Panc1 (cell line): ENCODE measurements around the gene EID2. TPM values are rescaled to one million over a fixed set of nuclear protein-coding genes. Genes with fewer than 3 reads are reported as not detected.
A peak's percentile ranks its signal among the peaks of the same experiment; 100 is the strongest.

ENCODE experiments used
- ATAC-seq: fragments of 200-7000 bp; cut with Tn5 transposase; 2 replicates; pipeline ENCODE4 v1.9.1; 2020; ENCODE audit warnings: mild to moderate bottlenecking, moderate library complexity
- BruUV-seq: library from RNA; stranded (reverse); fragments of 400-500 nt; replicated peaks from 2 replicates; lab custom pipeline; 2021; lab: Mats Ljungman, UMichigan
- CTCF ChIA-PET: fragments of 300-600 bp; sonication (Branson Sonifier 250); formaldehyde crosslinking; loops from one replicate; lab custom pipeline; 2022; ENCODE audit warnings: antibody characterized with exemption; lab: Charles Lee
- POLR2A ChIA-PET: fragments of 300-600 bp; sonication (Branson Sonifier 250); formaldehyde crosslinking; loops from one replicate; lab custom pipeline; 2022; ENCODE audit warnings: antibody characterized with exemption; lab: Charles Lee
- DNase-seq: peaks from one replicate; pipeline ENCODE4 v3.0.0-alpha.2; 2010; ENCODE audit warnings: low read depth, low spot score
- H3K27ac ChIP-seq: 2 replicates; pipeline ENCODE4 v1.5.1; 2011; ENCODE audit warnings: mild to moderate bottlenecking, low read length, inconsistent platforms
- H3K27me3 ChIP-seq: fragments of 200-500 bp; sonication (Bioruptor generic); 2 replicates; pipeline ENCODE4 v1.6.0; 2014; ENCODE audit warnings: low read length, inconsistent platforms; ENCODE audit not compliant: control insufficient read depth, insufficient read depth
- H3K36me3 ChIP-seq: fragments of 200-500 bp; sonication (Bioruptor generic); 2 replicates; pipeline ENCODE4 v1.5.1; 2014; ENCODE audit warnings: inconsistent platforms, mild to moderate bottlenecking, low read length, moderate library complexity; ENCODE audit not compliant: control insufficient read depth, insufficient read depth
- H3K4me1 ChIP-seq: 2 replicates; pipeline ENCODE4 v1.5.1; 2011; ENCODE audit warnings: inconsistent platforms, mild to moderate bottlenecking, low read length, moderate library complexity; ENCODE audit not compliant: control insufficient read depth, insufficient read depth
- H3K4me3 ChIP-seq, 2 experiments: 2 replicates each; pipeline ENCODE4 v1.5.1; 2011 to 2012; ENCODE audit warnings: low read depth in 2 of 2, low read length in 2 of 2, mild to moderate bottlenecking in 2 of 2, inconsistent platforms in 1 of 2, moderate library complexity in 1 of 2
- H3K9me3 ChIP-seq: fragments of 200-500 bp; sonication (Bioruptor generic); 2 replicates; pipeline ENCODE4 v1.5.1; 2014; ENCODE audit warnings: low read depth, mild to moderate bottlenecking, inconsistent platforms, low read length, moderate library complexity; ENCODE audit not compliant: control insufficient read depth, insufficient read depth
- CTCF ChIP-seq: fragments of 450-650 bp; IDR thresholded peaks from 2 replicates; pipeline ENCODE4 v1.5.1; 2017; ENCODE audit warnings: mild to moderate bottlenecking
- POLR2AphosphoS5 ChIP-seq: IDR thresholded peaks from 2 replicates; pipeline ENCODE4 v1.6.1; 2012; ENCODE audit warnings: mild to moderate bottlenecking, low read depth, low read length, moderate library complexity
- REST ChIP-seq, 2 experiments: IDR thresholded peaks; 2 replicates each; pipeline ENCODE4 v1.6.1; 2011 to 2012; ENCODE audit warnings: low read depth in 2 of 2, control low read depth in 1 of 2, low read length in 1 of 2, mild to moderate bottlenecking in 1 of 2, moderate library complexity in 1 of 2; ENCODE audit not compliant: insufficient read depth in 1 of 2
- SIN3A ChIP-seq: IDR thresholded peaks from 2 replicates; pipeline ENCODE4 v1.6.1; 2012; ENCODE audit warnings: low read depth, mild to moderate bottlenecking, low read length, moderate library complexity, borderline replicate concordance; ENCODE audit not compliant: insufficient read depth
- TCF7L2 ChIP-seq: IDR thresholded peaks from 2 replicates; pipeline ENCODE4 v1.6.1; 2011; ENCODE audit warnings: mild to moderate bottlenecking, low read depth, low read length, inconsistent platforms
- in situ Hi-C: cut with HindIII; loops from 2 replicates; pipeline ENCODE4 v1.10.0; 2016; ENCODE audit warnings: low sequenced_read_pairs, low pct_unique_long_range_greater_than_20kb
- intact Hi-C: fragments of 100-400 bp; cut with micrococcal nuclease; formaldehyde crosslinking; loops from one replicate; pipeline ENCODE4 v1.10.0; 2022; ENCODE audit not compliant: unreplicated experiment
- total RNA-seq: library from RNA; stranded (reverse); gene quantifications from one replicate; pipeline ENCODE4 v1.2.1, GENCODE V29; 2021; ENCODE audit not compliant: unreplicated experiment

The EID2 gene
- total RNA-seq, 1 experiment from 2014 or later, result 163 TPM

- TF ChIP-seq TCF7L2, result no peak
- in situ Hi-C loops (loop anchor here (5.0 kb wide), 6 partner anchors 39 to 339 kb away; partner anchors contain the start of genes EID2, MED29 and PAF1), intact Hi-C loops (no loop called here)
- DNase-seq (peak; percentile 93), ATAC-seq (peak; percentile 24)
- no TSS peak for BruUV-seq
- ChIA-PET CTCF (interaction anchor here (0.6 to 2.4 kb wide), 46 partner anchors 8 to 802 kb away, joined by 3 to 88 read pairs (median 5); partner anchors contain the start of genes EID2B, MED29, PAF1 and PSMC4), POLR2A (interaction anchor here (0.5 to 3.7 kb wide), 11 partner anchors 12 to 541 kb away, joined by 3 to 43 read pairs (median 5); partner anchors contain the start of genes DYRK1B, RPS16 and SUPT5H)
- Histone ChIP-seq H3K4me3 (peak overlapping the region in 1 of 2 experiments; percentile 34; a peak in 2 of 4 replicates), H3K9me3 (no peaks in the 10 kb centered on the region), H3K27ac (peak overlapping the region; percentile 3; the same call in 1 of the 2 replicates), H3K36me3 (no peaks in the 10 kb centered on the region), H3K4me1 (peaks cover 27% of the 10 kb centered on the region), H3K27me3 (peaks cover 8% of the 10 kb centered on the region)
These were observed 37.1 kb downstream of the EID2 start for GRCh38 chr19:39502640-39503417.

- in situ Hi-C loops (loop anchor here (5.0 kb wide), 6 partner anchors 41 to 341 kb away; partner anchors contain the start of genes EID2, MED29 and PAF1), intact Hi-C loops (no loop called here)
- no TSS peak for BruUV-seq
- H3K27ac ChIP-seq, result no peak overlapping the region
- no peak for DNase-seq
- no peak overlapping the region for H3K4me3 ChIP-seq
- peaks cover 24% of the 10 kb centered on the region for H3K4me1 ChIP-seq
- H3K36me3 ChIP-seq, result no peaks in the 10 kb centered on the region
- CTCF ChIA-PET, result interaction anchor here (0.6 to 4.9 kb wide), 12 partner anchors 7 to 104 kb away, joined by 3 to 104 read pairs (median 10); partner anchors contain the start of genes EID2B and RPS16
- H3K9me3 ChIP-seq, result no peaks in the 10 kb centered on the region
- H3K27me3 ChIP-seq, result peaks cover 8% of the 10 kb centered on the region
- no peak for TF ChIP-seq CTCF
- no peak for TF ChIP-seq POLR2AphosphoS5
- no peak for TF ChIP-seq REST (IDR thresholded peaks at IDR 0.05; ENCODE audit: insufficient read depth in 1 of 2, low read depth in 2 of 2, low read length in 1 of 2)
- no peak for TF ChIP-seq TCF7L2
- no peak for TF ChIP-seq SIN3A
- no peak for ATAC-seq
- POLR2A ChIA-PET, result interaction anchor here (0.5 to 3.7 kb wide), 8 partner anchors 12 to 332 kb away, joined by 3 to 43 read pairs (median 4); partner anchors contain the start of genes DYRK1B, RPS16 and SELENOV
These were observed 38.6 kb downstream of the EID2 start for GRCh38 chr19:39501340-39501739.
